ENCODE measurements around the gene SOCS6.

DNA sequence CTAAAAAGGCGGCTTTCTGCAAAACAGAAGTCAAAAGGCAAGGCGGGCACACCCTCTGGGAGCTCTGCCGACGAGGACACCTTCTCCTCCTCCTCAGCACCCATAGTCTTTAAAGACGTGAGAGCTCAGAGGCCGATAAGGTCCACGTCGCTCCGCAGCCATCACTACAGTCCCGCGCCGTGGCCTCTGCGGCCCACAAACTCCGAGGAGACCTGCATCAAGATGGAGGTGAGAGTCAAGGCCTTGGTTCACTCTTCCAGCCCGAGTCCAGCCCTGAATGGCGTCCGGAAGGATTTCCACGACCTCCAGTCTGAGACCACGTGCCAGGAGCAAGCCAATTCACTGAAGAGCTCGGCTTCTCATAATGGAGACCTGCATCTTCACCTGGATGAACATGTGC lies 36.1 kb downstream of the SOCS6 start:
- TF ChIP-seq, protein P1, sequence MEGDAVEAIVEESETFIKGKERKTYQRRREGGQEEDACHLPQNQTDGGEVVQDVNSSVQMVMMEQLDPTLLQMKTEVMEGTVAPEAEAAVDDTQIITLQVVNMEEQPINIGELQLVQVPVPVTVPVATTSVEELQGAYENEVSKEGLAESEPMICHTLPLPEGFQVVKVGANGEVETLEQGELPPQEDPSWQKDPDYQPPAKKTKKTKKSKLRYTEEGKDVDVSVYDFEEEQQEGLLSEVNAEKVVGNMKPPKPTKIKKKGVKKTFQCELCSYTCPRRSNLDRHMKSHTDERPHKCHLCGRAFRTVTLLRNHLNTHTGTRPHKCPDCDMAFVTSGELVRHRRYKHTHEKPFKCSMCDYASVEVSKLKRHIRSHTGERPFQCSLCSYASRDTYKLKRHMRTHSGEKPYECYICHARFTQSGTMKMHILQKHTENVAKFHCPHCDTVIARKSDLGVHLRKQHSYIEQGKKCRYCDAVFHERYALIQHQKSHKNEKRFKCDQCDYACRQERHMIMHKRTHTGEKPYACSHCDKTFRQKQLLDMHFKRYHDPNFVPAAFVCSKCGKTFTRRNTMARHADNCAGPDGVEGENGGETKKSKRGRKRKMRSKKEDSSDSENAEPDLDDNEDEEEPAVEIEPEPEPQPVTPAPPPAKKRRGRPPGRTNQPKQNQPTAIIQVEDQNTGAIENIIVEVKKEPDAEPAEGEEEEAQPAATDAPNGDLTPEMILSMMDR (conservative IDR thresholded peaks at IDR 0.05; ENCODE audit: low read depth in 2 of 2): no peak
- TF ChIP-seq POLR2AphosphoS5 (IDR thresholded peaks at IDR 0.05; ENCODE audit: low read depth): no peak
- TF ChIP-seq EZH2 (IDR thresholded peaks at IDR 0.05; ENCODE audit: low read depth, unreplicated experiment): no peak
- TF ChIP-seq, protein P2, sequence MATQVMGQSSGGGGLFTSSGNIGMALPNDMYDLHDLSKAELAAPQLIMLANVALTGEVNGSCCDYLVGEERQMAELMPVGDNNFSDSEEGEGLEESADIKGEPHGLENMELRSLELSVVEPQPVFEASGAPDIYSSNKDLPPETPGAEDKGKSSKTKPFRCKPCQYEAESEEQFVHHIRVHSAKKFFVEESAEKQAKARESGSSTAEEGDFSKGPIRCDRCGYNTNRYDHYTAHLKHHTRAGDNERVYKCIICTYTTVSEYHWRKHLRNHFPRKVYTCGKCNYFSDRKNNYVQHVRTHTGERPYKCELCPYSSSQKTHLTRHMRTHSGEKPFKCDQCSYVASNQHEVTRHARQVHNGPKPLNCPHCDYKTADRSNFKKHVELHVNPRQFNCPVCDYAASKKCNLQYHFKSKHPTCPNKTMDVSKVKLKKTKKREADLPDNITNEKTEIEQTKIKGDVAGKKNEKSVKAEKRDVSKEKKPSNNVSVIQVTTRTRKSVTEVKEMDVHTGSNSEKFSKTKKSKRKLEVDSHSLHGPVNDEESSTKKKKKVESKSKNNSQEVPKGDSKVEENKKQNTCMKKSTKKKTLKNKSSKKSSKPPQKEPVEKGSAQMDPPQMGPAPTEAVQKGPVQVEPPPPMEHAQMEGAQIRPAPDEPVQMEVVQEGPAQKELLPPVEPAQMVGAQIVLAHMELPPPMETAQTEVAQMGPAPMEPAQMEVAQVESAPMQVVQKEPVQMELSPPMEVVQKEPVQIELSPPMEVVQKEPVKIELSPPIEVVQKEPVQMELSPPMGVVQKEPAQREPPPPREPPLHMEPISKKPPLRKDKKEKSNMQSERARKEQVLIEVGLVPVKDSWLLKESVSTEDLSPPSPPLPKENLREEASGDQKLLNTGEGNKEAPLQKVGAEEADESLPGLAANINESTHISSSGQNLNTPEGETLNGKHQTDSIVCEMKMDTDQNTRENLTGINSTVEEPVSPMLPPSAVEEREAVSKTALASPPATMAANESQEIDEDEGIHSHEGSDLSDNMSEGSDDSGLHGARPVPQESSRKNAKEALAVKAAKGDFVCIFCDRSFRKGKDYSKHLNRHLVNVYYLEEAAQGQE (IDR thresholded peaks at IDR 0.05; ENCODE audit: unreplicated experiment): no peak
- TF ChIP-seq JUNB (IDR thresholded peaks at IDR 0.05; ENCODE audit: unreplicated experiment): no peak
- no peak for TF ChIP-seq CREB1 (CRISPR knock-in tag; IDR thresholded peaks at IDR 0.05; ENCODE audit: low read depth)
- TF ChIP-seq EZH2phosphoT487 (IDR thresholded peaks at IDR 0.05; ENCODE audit: unreplicated experiment): no peak
- no peak for TF ChIP-seq ZNF114 (CRISPR knock-in tag; IDR thresholded peaks at IDR 0.05)
- TF ChIP-seq, protein P3, sequence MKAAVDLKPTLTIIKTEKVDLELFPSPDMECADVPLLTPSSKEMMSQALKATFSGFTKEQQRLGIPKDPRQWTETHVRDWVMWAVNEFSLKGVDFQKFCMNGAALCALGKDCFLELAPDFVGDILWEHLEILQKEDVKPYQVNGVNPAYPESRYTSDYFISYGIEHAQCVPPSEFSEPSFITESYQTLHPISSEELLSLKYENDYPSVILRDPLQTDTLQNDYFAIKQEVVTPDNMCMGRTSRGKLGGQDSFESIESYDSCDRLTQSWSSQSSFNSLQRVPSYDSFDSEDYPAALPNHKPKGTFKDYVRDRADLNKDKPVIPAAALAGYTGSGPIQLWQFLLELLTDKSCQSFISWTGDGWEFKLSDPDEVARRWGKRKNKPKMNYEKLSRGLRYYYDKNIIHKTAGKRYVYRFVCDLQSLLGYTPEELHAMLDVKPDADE (IDR thresholded peaks at IDR 0.05): no peak

Measured in GM23338 (cell line).